Activated CD8-positive, alpha-beta T cell treated with anti-CD3 and anti-CD28 coated beads, Interleukin-2, amount 10 ng/mL, durations not matched to agents 7 days and 5 days (primary cell): ENCODE results near the gene SCEL. TPM values are rescaled to one million over a fixed set of nuclear protein-coding genes. Genes with fewer than 3 reads are reported as not detected.

Source experiments
- ATAC-seq: fragments of 150-1000 bp; cut with Tn5 transposase; one replicate; pipeline ENCODE4 v1.10.0; 2021; ENCODE audit warnings: moderate library complexity
- CTCF ChIA-PET: fragments of 350-600 bp; sonication (Branson Sonifier 250); formaldehyde crosslinking; loops from one replicate; lab custom pipeline; 2021; ENCODE audit warnings: antibody characterized with exemption; lab: Charles Lee
- POLR2A ChIA-PET: fragments of 350-600 bp; sonication (Branson Sonifier 250); formaldehyde crosslinking; loops from one replicate; lab custom pipeline; 2021; ENCODE audit warnings: antibody characterized with exemption; lab: Charles Lee
- DNase-seq: peaks from one replicate; pipeline ENCODE4 v3.0.0-alpha.2; 2020
- H3K27ac Mint-ChIP-seq: one replicate; pipeline ENCODE4 v1.8.0; 2021; ENCODE audit warnings: mild to moderate bottlenecking, mixed read lengths
- H3K27me3 Mint-ChIP-seq: one replicate; pipeline ENCODE4 v1.8.0; 2021; ENCODE audit warnings: low read depth, mixed read lengths
- H3K36me3 Mint-ChIP-seq: one replicate; pipeline ENCODE4 v1.8.0; 2021; ENCODE audit warnings: low read depth, mixed read lengths
- H3K4me1 Mint-ChIP-seq: one replicate; pipeline ENCODE4 v1.8.0; 2021; ENCODE audit warnings: low read depth, mixed read lengths
- H3K4me3 Mint-ChIP-seq: one replicate; pipeline ENCODE4 v1.8.0; 2021; ENCODE audit warnings: mild to moderate bottlenecking, mixed read lengths
- H3K9me3 Mint-ChIP-seq: one replicate; pipeline ENCODE4 v1.8.0; 2022; ENCODE audit warnings: mixed read lengths; ENCODE audit not compliant: insufficient read depth
- total RNA-seq, 2 experiments: library from RNA; stranded (reverse); gene quantifications; one replicate each; pipeline ENCODE4 v1.2.3, GENCODE V29; 2021

The SCEL gene
- total RNA-seq, 2 experiments from 2014 or later, result not detected

DNA sequence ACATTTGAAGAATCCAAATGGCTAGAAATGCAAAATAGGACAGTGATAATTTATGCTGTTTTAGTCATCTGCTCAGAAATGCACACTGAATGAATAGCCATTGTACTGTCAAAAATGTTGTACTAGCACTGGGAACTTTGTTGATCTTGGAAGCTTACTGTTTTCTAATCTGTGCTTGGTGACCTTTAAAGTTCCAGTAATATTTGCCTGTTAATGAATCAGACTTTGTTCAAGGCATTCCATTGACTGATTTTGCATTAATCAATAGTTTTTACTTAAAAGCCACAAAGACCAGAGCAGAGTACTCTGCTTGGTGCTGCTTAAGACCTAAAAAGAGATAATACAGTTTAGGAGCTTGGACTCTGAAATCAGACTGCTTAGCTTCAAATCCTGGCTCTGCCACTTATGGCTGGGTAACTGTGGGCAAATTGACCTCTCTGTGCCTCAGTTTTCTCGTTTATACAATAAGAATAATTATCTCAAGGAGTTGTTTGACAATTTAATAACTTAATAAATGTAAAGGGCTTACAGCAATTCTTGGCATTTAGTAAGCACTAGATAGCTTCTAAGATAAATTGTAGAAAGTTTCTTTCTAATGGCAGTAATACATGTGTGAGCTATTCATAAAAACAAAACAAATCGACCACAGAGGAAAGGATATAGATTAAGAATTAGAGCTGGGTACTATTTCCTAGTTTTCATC lies 157.4 kb downstream of the SCEL start:
- Mint-ChIP-seq H3K36me3 (no peaks in the 10 kb centered on the region), H3K4me1 (peaks cover 15% of the 10 kb centered on the region), H3K27me3 (peaks cover 30% of the 10 kb centered on the region), H3K9me3 (no peaks in the 10 kb centered on the region), H3K4me3 (no peak overlapping the region), H3K27ac (no peak overlapping the region)
- ATAC-seq (no peak), DNase-seq (no peak)
- ChIA-PET POLR2A (interaction anchor here (0.5 kb wide), 1 partner anchor 214 kb away, joined by 3 read pairs; no protein-coding TSS in a partner anchor), CTCF (interaction anchor here (0.9 to 3.4 kb wide), 2 partner anchors 59 to 90 kb away, joined by 3 to 14 read pairs; no protein-coding TSS in a partner anchor)

GRCh38 chr13:77693449-77693940 lies 158.0 kb downstream of the SCEL start:
- H3K27ac Mint-ChIP-seq, result no peak overlapping the region
- CTCF ChIA-PET, result interaction anchor here (0.9 to 3.4 kb wide), 2 partner anchors 58 to 91 kb away, joined by 3 to 14 read pairs; no protein-coding TSS in a partner anchor
- POLR2A ChIA-PET, result interaction anchor here (0.5 kb wide), 1 partner anchor 215 kb away, joined by 3 read pairs; no protein-coding TSS in a partner anchor
- H3K9me3 Mint-ChIP-seq, result no peaks in the 10 kb centered on the region
- no peak overlapping the region for H3K4me3 Mint-ChIP-seq
- no peak for DNase-seq
- no peak for ATAC-seq
- peaks cover 29% of the 10 kb centered on the region for H3K27me3 Mint-ChIP-seq
- peaks cover 15% of the 10 kb centered on the region for H3K4me1 Mint-ChIP-seq
- H3K36me3 Mint-ChIP-seq, result no peaks in the 10 kb centered on the region

Other genes starting within 250 kb of the SCEL start
- 100 to 1,000 TPM; 107 to 109 TPM for gene MYCBP2, start 208.6 kb upstream of the SCEL start, total RNA-seq
- gene SLAIN1, start 162.0 kb downstream of the SCEL start, total RNA-seq, result 10 to 100 TPM; 27.0 to 29.5 TPM